Activated CD8-positive, alpha-beta T cell treated with anti-CD3 and anti-CD28 coated beads for 36 hours (primary cell): ENCODE results near the gene STK11. TPM values are rescaled to one million over a fixed set of nuclear protein-coding genes. Genes with fewer than 3 reads are reported as not detected.

Experiments used
- ATAC-seq: fragments of 200-7000 bp; cut with Tn5 transposase; one replicate; pipeline ENCODE4 v1.10.0; 2021; ENCODE audit warnings: mild to moderate bottlenecking, moderate library complexity
- CTCF ChIA-PET: fragments of 350-600 bp; sonication (Branson Sonifier 250); formaldehyde crosslinking; loops from one replicate; lab custom pipeline; 2021; ENCODE audit warnings: antibody characterized with exemption; lab: Charles Lee
- POLR2A ChIA-PET: fragments of 350-600 bp; sonication (Branson Sonifier 250); formaldehyde crosslinking; loops from one replicate; lab custom pipeline; 2021; ENCODE audit warnings: antibody characterized with exemption; lab: Charles Lee
- DNase-seq: peaks from one replicate; pipeline ENCODE4 v3.0.0-alpha.2; 2020
- H3K27ac Mint-ChIP-seq: one replicate; pipeline ENCODE4 v1.8.0; 2021; ENCODE audit warnings: mild to moderate bottlenecking, mixed read lengths
- H3K27me3 Mint-ChIP-seq: one replicate; pipeline ENCODE4 v1.8.0; 2021; ENCODE audit warnings: mixed read lengths
- H3K36me3 Mint-ChIP-seq: one replicate; pipeline ENCODE4 v1.8.0; 2021; ENCODE audit warnings: low read depth, mixed read lengths
- H3K4me1 Mint-ChIP-seq: one replicate; pipeline ENCODE4 v1.8.0; 2021; ENCODE audit warnings: low read depth, mixed read lengths
- H3K4me3 Mint-ChIP-seq: one replicate; pipeline ENCODE4 v1.8.0; 2021; ENCODE audit warnings: mild to moderate bottlenecking, moderate library complexity, mixed read lengths
- H3K9me3 Mint-ChIP-seq: one replicate; pipeline ENCODE4 v1.8.0; 2021; ENCODE audit warnings: mixed read lengths
- CTCF ChIP-seq: fragments of 200-600 bp; IDR thresholded peaks from one replicate; pipeline ENCODE4 v1.8.0; 2022; ENCODE audit warnings: antibody characterized with exemption, mild to moderate bottlenecking
- intact Hi-C: fragments of 100-400 bp; cut with micrococcal nuclease; formaldehyde crosslinking; loops from one replicate; pipeline ENCODE4 v1.10.0; 2022
- total RNA-seq, 2 experiments: library from RNA; stranded (reverse); gene quantifications; one replicate each; pipeline ENCODE4 v1.2.3, GENCODE V29; 2021

STK11 gene
- total RNA-seq, 2 experiments from 2014 or later: 55.1 to 58.0 TPM

- TF ChIP-seq CTCF: no peak
- no peak overlapping the region for H3K4me3 Mint-ChIP-seq
- H3K36me3 Mint-ChIP-seq: no peaks in the 10 kb centered on the region
- CTCF ChIA-PET: no interaction called here
- H3K27ac Mint-ChIP-seq: no peak overlapping the region
- no peaks in the 10 kb centered on the region for H3K27me3 Mint-ChIP-seq
- DNase-seq (no peak), ATAC-seq (no peak)
- POLR2A ChIA-PET: interaction anchor here (0.6 to 1.2 kb wide), 2 partner anchors 11 to 21 kb away, joined by 3 to 4 read pairs; partner anchors contain the start of gene SBNO2
- H3K9me3 Mint-ChIP-seq: no peaks in the 10 kb centered on the region
- intact Hi-C loops: no loop called here
- H3K4me1 Mint-ChIP-seq: peaks cover 4% of the 10 kb centered on the region
Measured at GRCh38 chr19:1163283-1163933, 42.2 kb upstream of the STK11 start.

- CTCF ChIA-PET: no interaction called here
- Mint-ChIP-seq H3K4me1 (peaks cover 7% of the 10 kb centered on the region), H3K9me3 (no peaks in the 10 kb centered on the region), H3K36me3 (no peaks in the 10 kb centered on the region), H3K27ac (no peak overlapping the region), H3K4me3 (no peak overlapping the region), H3K27me3 (no peaks in the 10 kb centered on the region)
- DNase-seq (no peak), ATAC-seq (no peak)
- intact Hi-C loops: no loop called here
- TF ChIP-seq CTCF: no peak
- POLR2A ChIA-PET: interaction anchor here (0.6 kb wide), 1 partner anchor 20 kb away, joined by 3 read pairs; no protein-coding TSS in a partner anchor
Measured at GRCh38 chr19:1163934-1164683, 41.5 kb upstream of the STK11 start.

- Mint-ChIP-seq H3K27me3 (no peaks in the 10 kb centered on the region), H3K27ac (no peak overlapping the region), H3K4me1 (peaks cover 11% of the 10 kb centered on the region), H3K4me3 (no peak overlapping the region), H3K36me3 (peaks cover 3% of the 10 kb centered on the region), H3K9me3 (no peaks in the 10 kb centered on the region)
- no peak for TF ChIP-seq CTCF
- no peak for DNase-seq
- ChIA-PET POLR2A (no interaction called here), CTCF (no interaction called here)
- no peak for ATAC-seq
- intact Hi-C loops: no loop called here
Measured at GRCh38 chr19:1164684-1165531, 40.7 kb upstream of the STK11 start.

GRCh38 chr19:1166872-1167573 lies 38.6 kb upstream of the STK11 start:
- ChIA-PET POLR2A (interaction anchor here (1.3 to 1.9 kb wide), 3 partner anchors 12 to 556 kb away, joined by 3 to 7 read pairs (median 6); no protein-coding TSS in a partner anchor), CTCF (no interaction called here)
- intact Hi-C loops: no loop called here
- Mint-ChIP-seq H3K4me3 (no peak overlapping the region), H3K9me3 (no peaks in the 10 kb centered on the region), H3K27ac (no peak overlapping the region), H3K27me3 (no peaks in the 10 kb centered on the region), H3K4me1 (peaks cover 23% of the 10 kb centered on the region), H3K36me3 (peaks cover 8% of the 10 kb centered on the region)
- no peak for ATAC-seq
- TF ChIP-seq CTCF: no peak
- DNase-seq: no peak
